ENCODE data around the gene DLX4.

Gene DLX4

GRCh38 chr17:49976828-49977202 is 7.8 kb downstream of the DLX4 start:
- TF ChIP-seq CTCF (conservative IDR thresholded peaks at IDR 0.05; ENCODE audit: control insufficient read depth, insufficient read depth, low read depth, low read length) = no peak
- no peak for DNase-seq (ENCODE audit: low read depth)
- H3K4me3 ChIP-seq (ENCODE audit: control insufficient read depth, low read depth, low read length) = no peak overlapping the region

GRCh38 chr17:49977463-49978389 is 8.7 kb downstream of the DLX4 start:
- DNase-seq (ENCODE audit: low read depth) = no peak
- TF ChIP-seq CTCF (conservative IDR thresholded peaks at IDR 0.05; ENCODE audit: control insufficient read depth, insufficient read depth, low read depth, low read length) = no peak
- no peak overlapping the region for H3K4me3 ChIP-seq (ENCODE audit: control insufficient read depth, low read depth, low read length)

- H3K4me3 ChIP-seq (ENCODE audit: control insufficient read depth, low read depth, low read length) = no peak overlapping the region
- TF ChIP-seq CTCF (conservative IDR thresholded peaks at IDR 0.05; ENCODE audit: control insufficient read depth, insufficient read depth, low read depth, low read length) = no peak
- peak; percentile 49 for DNase-seq (ENCODE audit: low read depth)
Measured at GRCh38 chr17:49978501-49978900, 9.5 kb downstream of the DLX4 start.

- no peak for DNase-seq (ENCODE audit: low read depth)
- no peak overlapping the region for H3K4me3 ChIP-seq (ENCODE audit: control insufficient read depth, low read depth, low read length)
- no peak for TF ChIP-seq CTCF (conservative IDR thresholded peaks at IDR 0.05; ENCODE audit: control insufficient read depth, insufficient read depth, low read depth, low read length)
Measured at GRCh38 chr17:49979748-49980479, 10.9 kb downstream of the DLX4 start.

GRCh38 chr17:49980703-49981197 is 11.8 kb downstream of the DLX4 start:
- DNase-seq (ENCODE audit: low read depth) = no peak
- H3K4me3 ChIP-seq (ENCODE audit: control insufficient read depth, low read depth, low read length) = no peak overlapping the region
- no peak for TF ChIP-seq CTCF (conservative IDR thresholded peaks at IDR 0.05; ENCODE audit: control insufficient read depth, insufficient read depth, low read depth, low read length)

GRCh38 chr17:49984283-49984682 is 15.3 kb downstream of the DLX4 start:
- no peak overlapping the region for H3K4me3 ChIP-seq (ENCODE audit: control insufficient read depth, low read depth, low read length)
- no peak for DNase-seq (ENCODE audit: low read depth)
- TF ChIP-seq CTCF (conservative IDR thresholded peaks at IDR 0.05; ENCODE audit: control insufficient read depth, insufficient read depth, low read depth, low read length) = no peak

Data from fibroblast of mammary gland (primary cell).